Glutamatergic neuron (in vitro differentiated cells): ENCODE results near the gene ZNF442. TPM values are rescaled to one million over a fixed set of nuclear protein-coding genes. Genes with fewer than 3 reads are reported as not detected.
A peak's percentile ranks its signal among the peaks of the same experiment; 100 is the strongest.
"Not testable (repeated sequence)": the region's sequence is repeated elsewhere in the genome, so short reads cannot be mapped to it uniquely, and the experiment has no call there.

Source experiments
- DNase-seq: peaks from one replicate; pipeline ENCODE4 v3.0.0; 2022
- H3K27ac Mint-ChIP-seq: one replicate; pipeline ENCODE4 v1.8.0; 2020; ENCODE audit warnings: mild to moderate bottlenecking, mixed read lengths, inconsistent platforms; ENCODE audit not compliant: unreplicated experiment
- H3K27me3 Mint-ChIP-seq: one replicate; pipeline ENCODE4 v1.8.0; 2020; ENCODE audit warnings: mild to moderate bottlenecking, moderate library complexity, mixed read lengths, inconsistent platforms; ENCODE audit not compliant: unreplicated experiment
- H3K36me3 Mint-ChIP-seq: one replicate; pipeline ENCODE4 v1.8.0; 2020; ENCODE audit warnings: mild to moderate bottlenecking, mixed read lengths, inconsistent platforms; ENCODE audit not compliant: unreplicated experiment
- H3K4me1 Mint-ChIP-seq: one replicate; pipeline ENCODE4 v1.8.0; 2020; ENCODE audit warnings: mild to moderate bottlenecking, low read depth, mixed read lengths, inconsistent platforms; ENCODE audit not compliant: unreplicated experiment
- H3K4me3 Mint-ChIP-seq: one replicate; pipeline ENCODE4 v1.8.0; 2020; ENCODE audit warnings: mild to moderate bottlenecking, mixed read lengths, inconsistent platforms; ENCODE audit not compliant: unreplicated experiment
- H3K9me3 Mint-ChIP-seq: one replicate; pipeline ENCODE4 v1.8.0; 2020; ENCODE audit warnings: mild to moderate bottlenecking, moderate library complexity, mixed read lengths, inconsistent platforms; ENCODE audit not compliant: unreplicated experiment
- long read RNA-seq: library from polyadenylated mRNA; unstranded; transcript quantifications from one replicate; pipeline ENCODE4 v2.0.0, GENCODE V29; 2020; ENCODE audit not compliant: unreplicated experiment
- total RNA-seq: library from RNA; stranded (reverse); fragmentation: NEBNext Ultra II Directional; extraction: Animal tissue kit (Norgen Biotek cat#: 25700); gene quantifications from one replicate; pipeline ENCODE4 v1.2.1, GENCODE V29; 2021; ENCODE audit not compliant: unreplicated experiment
- TF ChIP-seq, protein P1 (sequence below): fragments of 200-600 bp; sonication (generic); IDR thresholded peaks from one replicate; pipeline ENCODE4 v1.5.0; 2021; ENCODE audit not compliant: partially characterized antibody, unreplicated experiment

The ZNF442 gene
- total RNA-seq = 1.2 TPM
- long read RNA-seq, partial matches to known transcripts = 0 of 1 reads
- long read RNA-seq, other reads (novel, unspliced or antisense) = 1 of 1 reads

DNA sequence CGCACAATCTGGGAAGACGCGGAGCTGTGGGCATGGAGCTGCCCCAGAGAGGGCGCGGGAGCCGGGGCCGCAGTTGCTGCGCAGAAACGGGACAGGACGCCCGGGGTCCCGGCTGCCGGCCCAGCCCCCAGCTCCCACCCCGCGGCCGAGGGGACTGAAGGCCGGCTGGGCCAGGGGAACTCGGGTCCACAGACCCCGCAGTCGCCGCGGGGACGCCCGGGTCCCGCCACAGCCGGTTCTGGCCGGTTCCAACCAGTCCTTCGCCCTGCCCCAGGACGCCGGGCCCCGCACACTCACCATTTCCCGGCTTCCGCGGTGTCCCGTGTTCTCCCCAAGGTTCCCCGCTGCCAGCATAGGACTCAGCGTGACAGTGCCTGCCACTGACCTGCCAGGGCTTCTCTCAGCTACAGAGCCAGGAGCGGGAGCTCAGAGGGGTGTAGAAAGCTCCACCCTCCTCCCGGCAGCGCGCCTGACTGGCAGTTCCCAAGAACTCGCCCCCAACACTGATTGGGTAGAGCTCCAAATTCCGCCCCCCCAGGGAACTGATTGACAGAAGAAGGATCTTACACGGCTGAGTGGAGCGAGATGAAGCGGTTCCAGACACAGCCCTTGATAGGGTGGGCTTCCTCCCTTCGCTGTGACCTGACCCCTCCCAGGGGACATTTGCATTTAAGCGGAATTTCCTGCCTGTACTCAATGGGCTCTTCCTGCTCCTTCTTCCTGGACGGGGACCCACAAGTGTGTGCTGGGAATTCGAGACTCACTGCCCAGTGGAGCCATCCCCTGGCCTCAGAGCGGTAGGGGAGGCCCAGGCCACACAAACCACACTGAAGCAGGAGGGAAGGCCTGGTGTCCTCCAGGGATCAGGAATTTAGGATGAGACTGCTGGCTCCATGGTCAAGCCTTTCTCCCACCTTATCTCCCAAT is at the start of gene ZNF442:
TSS of gene ZNF442 (minus strand) at position 448 of the 927 bp plus-strand sequence. CDS start 2,052 bp downstream, outside the sequence.
- peak within 1 kb of the TSS; percentile 92 for H3K4me3 Mint-ChIP-seq
- H3K9me3 Mint-ChIP-seq = peaks cover 11% of the 10 kb centered on the region
- TF ChIP-seq, protein P1, sequence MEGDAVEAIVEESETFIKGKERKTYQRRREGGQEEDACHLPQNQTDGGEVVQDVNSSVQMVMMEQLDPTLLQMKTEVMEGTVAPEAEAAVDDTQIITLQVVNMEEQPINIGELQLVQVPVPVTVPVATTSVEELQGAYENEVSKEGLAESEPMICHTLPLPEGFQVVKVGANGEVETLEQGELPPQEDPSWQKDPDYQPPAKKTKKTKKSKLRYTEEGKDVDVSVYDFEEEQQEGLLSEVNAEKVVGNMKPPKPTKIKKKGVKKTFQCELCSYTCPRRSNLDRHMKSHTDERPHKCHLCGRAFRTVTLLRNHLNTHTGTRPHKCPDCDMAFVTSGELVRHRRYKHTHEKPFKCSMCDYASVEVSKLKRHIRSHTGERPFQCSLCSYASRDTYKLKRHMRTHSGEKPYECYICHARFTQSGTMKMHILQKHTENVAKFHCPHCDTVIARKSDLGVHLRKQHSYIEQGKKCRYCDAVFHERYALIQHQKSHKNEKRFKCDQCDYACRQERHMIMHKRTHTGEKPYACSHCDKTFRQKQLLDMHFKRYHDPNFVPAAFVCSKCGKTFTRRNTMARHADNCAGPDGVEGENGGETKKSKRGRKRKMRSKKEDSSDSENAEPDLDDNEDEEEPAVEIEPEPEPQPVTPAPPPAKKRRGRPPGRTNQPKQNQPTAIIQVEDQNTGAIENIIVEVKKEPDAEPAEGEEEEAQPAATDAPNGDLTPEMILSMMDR = no peak
- DNase-seq = peak; percentile 95
- peak within 1 kb of the TSS; percentile 64 for H3K27ac Mint-ChIP-seq
- peaks cover 2% of the 10 kb centered on the region for H3K4me1 Mint-ChIP-seq
- H3K27me3 Mint-ChIP-seq = peaks cover 9% of the 10 kb centered on the region
- peaks cover 9% of the 10 kb centered on the region for H3K36me3 Mint-ChIP-seq

DNA sequence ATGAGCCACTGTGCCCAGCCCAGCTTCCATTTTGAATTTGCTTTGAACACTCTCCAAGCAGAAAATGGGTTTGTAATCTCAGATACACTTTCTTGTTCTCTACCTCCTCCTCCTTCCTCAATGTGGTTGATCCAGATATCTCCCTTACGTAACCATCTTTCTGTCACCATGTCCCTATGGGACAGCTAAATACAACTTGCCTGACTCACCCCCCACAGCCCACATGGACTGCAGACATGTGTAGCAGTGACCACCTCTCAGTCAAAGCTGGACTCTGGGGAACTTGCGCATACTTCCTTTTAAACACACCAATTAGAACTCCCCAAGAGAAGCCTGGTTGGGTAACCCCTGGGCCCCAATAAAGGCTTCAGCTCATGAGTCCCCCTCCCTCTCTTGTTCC is 46.4 kb upstream of the ZNF442 start:
- Mint-ChIP-seq H3K9me3 (peaks cover 2% of the 10 kb centered on the region), H3K4me1 (no peaks in the 10 kb centered on the region), H3K27me3 (peaks cover 5% of the 10 kb centered on the region), H3K36me3 (peaks cover 12% of the 10 kb centered on the region), H3K4me3 (peak overlapping the region; percentile 48), H3K27ac (no peak overlapping the region)
- TF ChIP-seq, protein P1 = no peak
- no peak for DNase-seq

DNA sequence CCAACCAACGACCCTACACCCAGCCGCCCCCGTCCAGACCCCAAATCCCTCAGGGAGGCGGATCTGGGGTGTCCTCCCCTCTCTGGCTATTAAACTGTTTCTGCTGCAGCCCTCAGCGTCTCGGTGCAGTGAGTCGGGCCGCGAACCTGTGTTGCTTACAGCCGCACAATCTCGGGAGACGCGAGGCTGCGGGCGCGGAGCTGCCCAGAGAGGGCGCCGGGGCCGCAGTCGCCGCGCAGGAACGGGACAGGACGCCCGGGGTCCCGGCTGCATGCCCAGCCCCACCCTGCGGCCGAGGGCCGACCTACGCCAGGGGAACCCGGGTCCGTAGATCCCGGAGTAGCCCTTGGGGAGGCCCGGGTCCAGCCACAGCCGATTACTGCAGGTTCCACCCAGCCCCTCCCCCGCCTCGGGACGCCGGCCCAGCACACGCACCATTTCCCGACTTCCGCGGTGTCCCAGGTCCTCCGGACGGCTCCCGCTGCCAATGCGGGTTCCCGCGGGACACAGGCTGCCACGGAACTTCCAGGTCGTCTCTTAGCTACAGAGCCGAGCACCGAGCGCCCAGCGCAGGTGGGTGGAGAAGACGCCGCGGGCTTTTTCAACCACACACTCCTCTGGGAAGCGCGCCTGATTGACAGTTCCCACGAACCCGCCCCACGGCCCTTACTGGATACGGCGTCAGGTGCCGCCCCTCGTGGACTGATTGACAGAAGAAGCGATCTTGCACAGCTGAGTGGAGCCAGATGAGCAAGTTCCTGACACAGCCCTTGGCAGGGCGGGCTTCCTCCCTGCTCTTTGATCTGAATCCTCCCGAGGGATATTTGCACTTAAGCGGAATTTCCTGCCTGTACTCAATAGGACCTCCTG is 35.4 kb upstream of the ZNF442 start, which contains the start of gene ZNF799:
TSS of gene ZNF799 (minus strand) at position 639 of the 870 bp plus-strand sequence. CDS start at position 438, 201 bp downstream.
- peak within 1 kb of the TSS; percentile 79 for H3K27ac Mint-ChIP-seq
- peaks cover 3% of the 10 kb centered on the region for H3K4me1 Mint-ChIP-seq
- peak within 1 kb of the TSS; percentile 86 for H3K4me3 Mint-ChIP-seq
- H3K9me3 Mint-ChIP-seq = peaks cover 10% of the 10 kb centered on the region
- peaks cover 3% of the 10 kb centered on the region for H3K27me3 Mint-ChIP-seq
- H3K36me3 Mint-ChIP-seq = no peaks in the 10 kb centered on the region
- TF ChIP-seq, protein P1 = no peak
- peak; percentile 93 for DNase-seq

DNA sequence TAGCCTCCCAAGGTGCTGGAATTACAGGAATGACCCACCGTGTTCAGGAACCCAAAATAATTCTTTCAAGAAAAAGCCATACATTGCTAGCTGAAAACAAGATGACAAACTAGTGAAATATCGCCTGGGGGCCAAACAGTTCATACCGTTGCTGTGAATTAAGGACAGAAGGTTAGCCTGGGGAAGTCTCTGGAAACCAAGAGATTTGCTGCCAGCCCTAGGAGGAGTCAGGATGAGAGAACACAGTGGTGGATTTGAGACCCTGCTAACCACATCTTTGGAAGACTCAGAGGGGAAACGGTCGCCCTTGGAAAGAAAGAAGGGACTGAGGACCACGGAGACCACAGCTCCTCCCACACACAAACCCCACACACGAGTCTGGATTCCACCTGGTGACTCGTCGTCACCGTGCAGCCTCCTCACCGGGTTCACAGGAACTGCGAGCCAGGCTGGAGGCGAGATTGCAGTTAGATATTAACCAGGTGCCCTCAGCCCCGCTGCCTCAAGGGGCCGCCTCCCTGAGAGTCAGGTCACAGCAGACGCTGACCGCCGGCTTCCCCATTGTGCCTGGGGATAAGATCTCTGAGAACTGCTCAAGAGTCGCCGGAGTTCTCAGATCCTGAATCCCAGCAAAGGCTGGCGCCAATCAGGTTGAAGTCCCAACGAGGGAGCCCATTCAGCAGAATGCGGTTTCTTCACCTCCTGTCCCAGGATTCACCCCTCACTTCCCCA is 34.6 kb upstream of the ZNF442 start:
- H3K4me3 Mint-ChIP-seq = peak overlapping the region; percentile 85

DNA sequence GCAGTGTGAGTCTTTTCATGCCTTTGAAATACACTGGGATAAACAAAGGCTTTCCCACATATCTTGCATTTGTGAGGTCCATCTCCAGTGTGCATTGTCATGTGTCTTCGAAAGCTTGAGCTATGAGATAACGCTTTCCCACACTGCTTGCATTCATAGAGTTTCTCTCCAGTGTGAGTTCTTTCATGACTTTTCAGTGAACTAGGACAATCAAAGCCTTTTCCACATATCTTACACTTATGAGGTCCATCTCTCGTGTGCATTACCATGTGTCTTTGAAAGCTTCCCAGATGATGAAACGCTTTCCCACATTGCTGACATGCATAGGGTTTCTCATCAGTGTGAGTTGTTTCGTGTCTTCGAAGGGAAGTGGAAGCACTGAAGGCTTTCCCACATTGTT is 25.7 kb upstream of the ZNF442 start:
- peaks cover 32% of the 10 kb centered on the region for H3K36me3 Mint-ChIP-seq
- H3K4me1 Mint-ChIP-seq, H3K9me3 Mint-ChIP-seq, DNase-seq, H3K27me3 Mint-ChIP-seq, H3K27ac Mint-ChIP-seq, H3K4me3 Mint-ChIP-seq: not testable (repeated sequence)

More for the DNA sequence above, 34.6 kb upstream of the ZNF442 start:
- not testable (repeated sequence) for H3K36me3 Mint-ChIP-seq, H3K27me3 Mint-ChIP-seq, H3K4me1 Mint-ChIP-seq
- Mint-ChIP-seq H3K27ac (peak overlapping the region; percentile 38), H3K9me3 (peaks cover 10% of the 10 kb centered on the region)
- DNase-seq = peak; percentile 24

DNA sequence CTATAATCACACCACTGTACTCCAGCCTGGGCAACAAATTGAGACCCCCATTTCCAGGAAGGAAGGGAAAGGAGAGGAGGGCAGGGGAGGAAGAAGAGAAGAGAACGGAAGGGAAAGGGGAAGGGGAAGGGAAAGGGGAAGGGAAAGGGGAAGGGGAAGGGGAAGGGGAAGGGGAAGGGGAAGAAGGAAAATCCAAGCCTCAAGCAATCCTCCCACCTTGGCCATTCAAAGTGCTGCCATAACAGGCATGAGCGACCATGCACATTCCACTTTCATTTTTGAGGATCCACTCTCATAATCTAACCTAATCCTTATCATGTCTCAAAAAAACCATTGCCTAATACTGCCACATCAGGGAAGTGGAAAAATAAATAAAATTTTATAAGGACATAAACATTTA is 20.9 kb upstream of the ZNF442 start:
- H3K4me3 Mint-ChIP-seq, H3K27ac Mint-ChIP-seq, H3K4me1 Mint-ChIP-seq, DNase-seq, H3K9me3 Mint-ChIP-seq, H3K27me3 Mint-ChIP-seq: not testable (repeated sequence)
- H3K36me3 Mint-ChIP-seq = peaks cover 26% of the 10 kb centered on the region
